H4 (cell line): ENCODE results near the gene TESK2. TPM values are rescaled to one million over a fixed set of nuclear protein-coding genes. Genes with fewer than 3 reads are reported as not detected.
"Not testable (repeated sequence)": the region's sequence is repeated elsewhere in the genome, so short reads cannot be mapped to it uniquely, and the experiment has no call there.

ENCODE experiments used
- DNase-seq: peaks from one replicate; pipeline ENCODE4 v3.0.0-alpha.2; 2015; ENCODE audit warnings: low spot score
- total RNA-seq: library from RNA; depleted of rRNA; stranded (reverse); fragments of >200 nt; shearing (Covaris generic); gene quantifications from 2 replicates; pipeline ENCODE4 v1.2.3, GENCODE V29; 2014

TESK2 gene
- total RNA-seq, 1 experiment from 2014 or later, result 2.7 TPM

- no peak for DNase-seq
These were observed 78.1 kb downstream of the TESK2 start for GRCh38 chr1:45412899-45413298.

- DNase-seq, result no peak
These were observed 79.5 kb downstream of the TESK2 start for GRCh38 chr1:45411510-45411899.

- no peak for DNase-seq
These were observed 80.0 kb downstream of the TESK2 start for GRCh38 chr1:45410850-45411509.

- no peak for DNase-seq
These were observed 81.7 kb downstream of the TESK2 start for GRCh38 chr1:45409276-45409675.

- DNase-seq, result no peak
These were observed 83.2 kb downstream of the TESK2 start for GRCh38 chr1:45407629-45408287.

GRCh38 chr1:45405636-45406035, 85.3 kb downstream of the TESK2 start:
- no peak for DNase-seq

GRCh38 chr1:45403718-45404117, 87.2 kb downstream of the TESK2 start:
- DNase-seq, result no peak

- DNase-seq, result no peak
These were observed 87.7 kb downstream of the TESK2 start for GRCh38 chr1:45403298-45403697.

- DNase-seq, result no peak
These were observed 89.4 kb downstream of the TESK2 start for GRCh38 chr1:45401524-45401923.

GRCh38 chr1:45400049-45400448, 90.9 kb downstream of the TESK2 start:
- DNase-seq, result no peak

GRCh38 chr1:45397285-45397684, 93.7 kb downstream of the TESK2 start:
- no peak for DNase-seq

GRCh38 chr1:45395582-45395981, 95.4 kb downstream of the TESK2 start:
- DNase-seq, result no peak

GRCh38 chr1:45395051-45395450, 95.9 kb downstream of the TESK2 start:
- no peak for DNase-seq

- DNase-seq, result no peak
These were observed 96.6 kb downstream of the TESK2 start for GRCh38 chr1:45394342-45394741.

- no peak for DNase-seq
These were observed 97.2 kb downstream of the TESK2 start for GRCh38 chr1:45393718-45394302.

- no peak for DNase-seq
These were observed 104.7 kb downstream of the TESK2 start for GRCh38 chr1:45386219-45386618.

GRCh38 chr1:45385302-45385701, 105.7 kb downstream of the TESK2 start:
- no peak for DNase-seq

GRCh38 chr1:45384213-45384612, 106.8 kb downstream of the TESK2 start:
- not testable (repeated sequence) for DNase-seq

- no peak for DNase-seq
These were observed 107.8 kb downstream of the TESK2 start for GRCh38 chr1:45383191-45383590.

GRCh38 chr1:45381243-45381642, 109.7 kb downstream of the TESK2 start:
- DNase-seq, result no peak

GRCh38 chr1:45380730-45381129, 110.2 kb downstream of the TESK2 start:
- DNase-seq, result no peak

GRCh38 chr1:45380125-45380524, 110.8 kb downstream of the TESK2 start:
- DNase-seq, result no peak

GRCh38 chr1:45379524-45379923, 111.4 kb downstream of the TESK2 start:
- DNase-seq, result no peak
